H1 (cell line): Measurements from ENCODE around the gene ERC1. TPM values are rescaled to one million over a fixed set of nuclear protein-coding genes. Genes with fewer than 3 reads are reported as not detected.

Experiments
- CTCF ChIA-PET: fragments of 300-600 bp; sonication (Branson Sonifier 250); formaldehyde crosslinking; loops from one replicate; lab custom pipeline; 2021; ENCODE audit not compliant: partially characterized antibody; lab: Charles Lee
- POLR2A ChIA-PET: fragments of 300-600 bp; sonication (Branson Sonifier 250); formaldehyde crosslinking; loops from one replicate; lab custom pipeline; 2021; ENCODE audit warnings: inconsistent platforms; ENCODE audit not compliant: partially characterized antibody; lab: Charles Lee
- DNase-seq, 2 experiments: peaks; one replicate each; pipeline versions ENCODE4 v3.0.0 to v3.0.0-alpha.2; 2010 to 2022; ENCODE audit warnings: low spot score in 2 of 2, low read depth in 1 of 2, mixed read lengths in 1 of 2
- FAIRE-seq: peaks from 2 replicates; lab custom pipeline; 2011; peaks lifted over from hg19 to GRCh38; lab: Jason Lieb, UNC
- H2AFZ ChIP-seq: 2 replicates; pipeline ENCODE4 v1.8.1; 2012; ENCODE audit warnings: low read length, inconsistent platforms
- H2AK5ac ChIP-seq: 2 replicates; pipeline ENCODE4 v1.6.1; 2013; ENCODE audit warnings: low read depth, low read length
- H2BK120ac ChIP-seq: replicated peaks from 2 replicates; pipeline ENCODE3; 2013; ENCODE audit warnings: low read depth, low read length, inconsistent platforms
- H2BK12ac ChIP-seq: 2 replicates; pipeline ENCODE4 v1.6.1; 2013; ENCODE audit warnings: low read depth, low read length
- H2BK15ac ChIP-seq: 2 replicates; pipeline ENCODE4 v1.6.1; 2013; ENCODE audit warnings: low read length
- H2BK20ac ChIP-seq: 2 replicates; pipeline ENCODE4 v1.6.1; 2013; ENCODE audit warnings: low read length
- H2BK5ac ChIP-seq: 2 replicates; pipeline ENCODE4 v1.6.1; 2013; ENCODE audit warnings: low read depth, low read length
- H3K14ac ChIP-seq: 2 replicates; pipeline ENCODE4 v1.6.1; 2013; ENCODE audit warnings: inconsistent platforms; ENCODE audit not compliant: insufficient read length
- H3K18ac ChIP-seq: 2 replicates; pipeline ENCODE4 v1.6.1; 2013; ENCODE audit warnings: low read length; ENCODE audit errors: extremely low read depth
- H3K23ac ChIP-seq: 2 replicates; pipeline ENCODE4 v1.6.1; 2013; ENCODE audit warnings: inconsistent platforms; ENCODE audit not compliant: insufficient read length
- H3K23me2 ChIP-seq: 2 replicates; pipeline ENCODE4 v1.6.1; 2013; ENCODE audit warnings: low read depth, low read length
- H3K27ac ChIP-seq: 2 replicates; pipeline ENCODE4 v1.6.1; 2011; ENCODE audit warnings: low read depth, low read length, inconsistent platforms
- H3K27me3 ChIP-seq, 4 experiments: replicated peaks in 1 of 4; 1 replicate in 1 of 4; 2 replicates in 3 of 4; pipeline versions ENCODE4 v1.6.1 to v1.8.1; 2011 to 2013; ENCODE audit warnings: low read length in 3 of 4, mild to moderate bottlenecking in 3 of 4, inconsistent platforms in 2 of 4, mixed read lengths in 2 of 4, moderate library complexity in 1 of 4; ENCODE audit not compliant: control insufficient read depth in 3 of 4, insufficient read depth in 3 of 4; ENCODE audit errors: extremely low read depth in 1 of 4
- H3K36me3 ChIP-seq, 4 experiments: 2 replicates each; pipeline versions ENCODE4 v1.6.1 to v1.8.1; 2011 to 2013; ENCODE audit warnings: mild to moderate bottlenecking in 4 of 4, low read length in 3 of 4, moderate library complexity in 2 of 4, control low read depth in 1 of 4, inconsistent platforms in 1 of 4; ENCODE audit not compliant: insufficient read depth in 4 of 4, control insufficient read depth in 2 of 4
- H3K4ac ChIP-seq: replicated peaks from 2 replicates; pipeline ENCODE3; 2013; ENCODE audit warnings: low read length, low read depth, mixed read lengths, inconsistent platforms; ENCODE audit not compliant: insufficient read length
- H3K4me1 ChIP-seq, 4 experiments: replicated peaks in 1 of 4; 1 replicate in 1 of 4; 2 replicates in 3 of 4; pipeline versions ENCODE4 v1.6.1 to v1.8.1; 2011 to 2013; ENCODE audit warnings: low read length in 3 of 4, inconsistent platforms in 2 of 4, mixed read lengths in 1 of 4; ENCODE audit not compliant: insufficient read depth in 4 of 4, control insufficient read depth in 3 of 4
- H3K4me2 ChIP-seq, 2 experiments: 2 replicates each; pipeline versions ENCODE4 v1.6.1 to v1.8.1; 2011 to 2013; ENCODE audit warnings: low read depth in 2 of 2, low read length in 2 of 2, control low read depth in 1 of 2, inconsistent platforms in 1 of 2, mild to moderate bottlenecking in 1 of 2; ENCODE audit not compliant: insufficient read depth in 1 of 2
- H3K4me3 ChIP-seq, 4 experiments: fragments of 200-600, 300-600 bp in 1 of 4; sonication (generic), shearing (Covaris generic), sonication (Bioruptor Twin) in 1 of 4; 2 replicates each; pipeline versions ENCODE4 v1.5.1 to v1.8.1; 2011 to 2016; ENCODE audit warnings: low read length in 4 of 4, low read depth in 3 of 4, control low read depth in 2 of 4, inconsistent platforms in 2 of 4, mild to moderate bottlenecking in 2 of 4, mixed read lengths in 1 of 4, moderate library complexity in 1 of 4; ENCODE audit not compliant: insufficient read depth in 2 of 4; ENCODE audit errors: extremely low read depth in 1 of 4
- H3K56ac ChIP-seq: replicated peaks from 2 replicates; pipeline ENCODE3; 2013; ENCODE audit warnings: low read depth, mild to moderate bottlenecking, mixed read lengths, low read length, inconsistent platforms; ENCODE audit not compliant: insufficient read length
- H3K79me1 ChIP-seq: 2 replicates; pipeline ENCODE4 v1.6.1; 2013; ENCODE audit warnings: low read depth, low read length, control low read depth
- H3K79me2 ChIP-seq, 2 experiments: 2 replicates each; pipeline versions ENCODE4 v1.6.1 to v1.8.1; 2012 to 2013; ENCODE audit warnings: low read length in 2 of 2, mild to moderate bottlenecking in 2 of 2, inconsistent platforms in 1 of 2; ENCODE audit not compliant: insufficient read depth in 2 of 2, control insufficient read depth in 1 of 2
- H3K9ac ChIP-seq, 4 experiments: replicated peaks in 1 of 4; 1 replicate in 1 of 4; 2 replicates in 3 of 4; pipeline versions ENCODE4 v1.6.1 to v1.8.1; 2011 to 2013; ENCODE audit warnings: low read depth in 3 of 4, low read length in 3 of 4, control low read depth in 2 of 4, mild to moderate bottlenecking in 2 of 4, moderate library complexity in 2 of 4, inconsistent platforms in 1 of 4; ENCODE audit errors: extremely low read depth in 1 of 4
- H3K9me3 ChIP-seq, 2 experiments: 2 replicates each; pipeline versions ENCODE4 v1.6.1 to v1.8.1; 2012 to 2013; ENCODE audit warnings: mild to moderate bottlenecking in 2 of 2, moderate library complexity in 2 of 2, control low read depth in 1 of 2, inconsistent platforms in 1 of 2, low read depth in 1 of 2, low read length in 1 of 2, mixed read lengths in 1 of 2; ENCODE audit not compliant: insufficient read depth in 2 of 2
- H4K20me1 ChIP-seq, 2 experiments: replicated peaks in 1 of 2; 2 replicates each; pipeline versions ENCODE3 to v1.8.1; 2011 to 2013; ENCODE audit warnings: inconsistent platforms in 2 of 2, low read length in 2 of 2, mild to moderate bottlenecking in 1 of 2; ENCODE audit not compliant: insufficient read depth in 2 of 2, control insufficient read depth in 1 of 2
- H4K5ac ChIP-seq: 2 replicates; pipeline ENCODE4 v1.6.1; 2013; ENCODE audit warnings: low read length, low read depth, mixed read lengths, inconsistent platforms; ENCODE audit not compliant: insufficient read length
- H4K8ac ChIP-seq: 2 replicates; pipeline ENCODE4 v1.8.0; 2013; ENCODE audit warnings: mild to moderate bottlenecking, moderate library complexity, low read length, inconsistent platforms; ENCODE audit not compliant: insufficient read depth; ENCODE audit errors: extremely low read depth
- H4K91ac ChIP-seq: replicated peaks from 2 replicates; pipeline ENCODE3; 2013; ENCODE audit warnings: low read length, mixed read lengths, inconsistent platforms; ENCODE audit not compliant: insufficient read length
- KDM5A ChIP-seq: fragments of 200-600 bp; IDR thresholded peaks from 2 replicates; pipeline ENCODE4 v1.7.1; 2012; ENCODE audit warnings: mild to moderate bottlenecking, low read length, inconsistent platforms, mixed read lengths
- TEAD4 ChIP-seq: IDR thresholded peaks from 2 replicates; pipeline ENCODE4 v1.6.1; 2012; ENCODE audit warnings: low read depth, low read length, inconsistent platforms, mixed read lengths
- WGBS, 2 experiments: shearing (Covaris generic) in 1 of 2; methylation state at CpG; one replicate each; pipeline versions ENCODE4 v1.1.6 to v1.1.7; 2013 to 2015; ENCODE audit warnings: low lambda C conversion rate in 2 of 2, mixed read lengths in 2 of 2, inconsistent platforms in 1 of 2, low coverage in 1 of 2, missing lambda C conversion rate in 1 of 2; ENCODE audit not compliant: insufficient replicate concordance in 2 of 2, insufficient coverage in 1 of 2, insufficient read length in 1 of 2; ENCODE audit errors: extremely low coverage in 1 of 2, missing lambda C conversion rate in 1 of 2; 5-methylcytosine and 5-hydroxymethylcytosine counted together
- polyA plus RNA-seq, 7 experiments: library from polyadenylated mRNA; depleted of rRNA in 3 of 7; stranded (reverse) in 5 of 7; unstranded in 2 of 7; fragments of >200 nt in 5 of 7; fragments of 200-250 nt in 2 of 7; gene quantifications; 1 replicate in 5 of 7; 2 replicates in 1 of 7; 4 replicates in 1 of 7; pipeline versions ENCODE4 v1.2.1 to v1.2.3, GENCODE V29; 2011 to 2013; ENCODE audit warnings: missing spikeins in 2 of 7, mixed read lengths in 2 of 7
- total RNA-seq: library from RNA; stranded (reverse); fragmentation: NEBNext Ultra II Directional; extraction: Animal tissue kit (Norgen Biotek cat#: 25700); gene quantifications from 2 replicates; pipeline ENCODE4 v1.2.1, GENCODE V29; 2021

ERC1 gene
- total and polyA plus RNA-seq, 2 of the 8 experiments (the other 6 are each of a cell fraction or from before 2014, with no cell fraction given), result 7.8 to 45.7 TPM

DNA sequence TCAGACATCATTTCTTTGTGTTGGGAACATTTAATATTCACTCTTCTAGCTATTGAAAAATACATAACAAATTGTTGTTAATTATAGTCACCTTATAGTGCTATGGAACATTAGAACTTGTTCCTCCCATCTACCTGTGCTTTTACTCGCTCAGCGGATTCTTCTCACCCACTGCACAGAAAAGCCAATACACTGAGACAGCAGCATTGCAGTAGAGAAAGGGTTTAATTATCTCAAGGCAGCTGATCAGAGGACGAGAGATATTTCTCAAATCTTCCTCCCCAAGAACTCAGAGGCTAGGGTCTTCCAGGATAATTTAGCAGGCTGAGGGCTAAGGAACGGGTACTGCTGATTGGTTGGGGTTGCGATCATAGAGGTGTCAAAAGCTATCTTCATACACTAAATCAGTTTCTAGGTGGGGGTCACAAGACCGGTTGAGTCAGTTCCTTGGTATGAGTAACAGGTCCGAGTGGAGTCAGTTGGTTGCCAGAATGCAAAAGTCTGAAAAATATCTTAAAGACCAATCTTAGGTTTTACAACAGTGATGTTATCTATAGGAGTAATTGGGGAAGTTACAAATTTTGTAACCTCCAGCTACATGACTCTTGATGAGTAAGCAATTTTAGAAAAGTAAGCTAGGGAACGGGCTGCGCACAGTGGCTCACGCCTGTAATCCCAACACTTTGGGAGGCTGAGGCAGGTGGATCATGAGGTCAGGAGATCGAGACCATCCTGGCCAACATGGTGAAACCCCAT lies 430.2 kb downstream of the ERC1 start:
- Histone ChIP-seq H2BK5ac (no peak overlapping the region), H3K18ac (no peak overlapping the region), H3K4ac (no peak overlapping the region), H4K20me1 (no peaks in the 10 kb centered on the region), H3K4me2 (no peak overlapping the region), H3K4me1 (peaks cover 0 to 7% (median 1%) of the 10 kb centered on the region in 4 experiments; a peak in 3 of 7 replicates), H3K4me3 (0 out of 8 replicates have a peak overlapping the region, but pooled peaks of 1 of the 4 experiments have one; percentile 16), H3K14ac (no peak overlapping the region), H3K23ac (no peak overlapping the region), H3K36me3 (peaks cover 0 to 4% (median 1%) of the 10 kb centered on the region in 4 experiments; a peak in 2 of 8 replicates), H3K79me2 (no peaks in the 10 kb centered on the region), H3K56ac (no peak overlapping the region), H4K91ac (no peak overlapping the region), H2AFZ (no peak overlapping the region), H4K8ac (no peak overlapping the region), H3K9me3 (peaks cover 7 to 16% of the 10 kb centered on the region in 2 experiments; a peak in 3 of 4 replicates), H3K23me2 (no peaks in the 10 kb centered on the region), H4K5ac (no peak overlapping the region), H2BK20ac (no peak overlapping the region), H2BK15ac (no peak overlapping the region), H2BK12ac (0 out of 2 replicates have a peak overlapping the region, but pooled peaks have one; percentile 34), H2BK120ac (no peak overlapping the region), H3K27me3 (peaks cover 0 to 11% (median 7%) of the 10 kb centered on the region in 4 experiments; a peak in 6 of 7 replicates), H3K79me1 (no peaks in the 10 kb centered on the region), H3K9ac (no peak overlapping the region), H2AK5ac (no peak overlapping the region), H3K27ac (no peak overlapping the region)
- no peak for DNase-seq
- TF ChIP-seq KDM5A (peak; percentile 70; the same call in 1 of the 2 replicates), TEAD4 (no peak)
- ChIA-PET POLR2A (no interaction called here), CTCF (interaction anchor here (1.1 to 2.0 kb wide), 3 partner anchors 10 to 82 kb away, joined by 3 to 16 read pairs (median 4); no protein-coding TSS in a partner anchor)
- 95% methylated on average over 11 of the region's 11 CpGs; no CpG with 5 or more reads in 1 of the 2 experiments for WGBS, 2 experiments
- no peak for FAIRE-seq
